Endothelial cell of hepatic sinusoid (primary cell): ENCODE data around the gene RENBP.

ENCODE experiments used
- in situ Hi-C: cut with HindIII; loops from 2 replicates; pipeline ENCODE4 v1.10.0; 2017; ENCODE audit warnings: low sequenced_read_pairs

Gene RENBP

DNA sequence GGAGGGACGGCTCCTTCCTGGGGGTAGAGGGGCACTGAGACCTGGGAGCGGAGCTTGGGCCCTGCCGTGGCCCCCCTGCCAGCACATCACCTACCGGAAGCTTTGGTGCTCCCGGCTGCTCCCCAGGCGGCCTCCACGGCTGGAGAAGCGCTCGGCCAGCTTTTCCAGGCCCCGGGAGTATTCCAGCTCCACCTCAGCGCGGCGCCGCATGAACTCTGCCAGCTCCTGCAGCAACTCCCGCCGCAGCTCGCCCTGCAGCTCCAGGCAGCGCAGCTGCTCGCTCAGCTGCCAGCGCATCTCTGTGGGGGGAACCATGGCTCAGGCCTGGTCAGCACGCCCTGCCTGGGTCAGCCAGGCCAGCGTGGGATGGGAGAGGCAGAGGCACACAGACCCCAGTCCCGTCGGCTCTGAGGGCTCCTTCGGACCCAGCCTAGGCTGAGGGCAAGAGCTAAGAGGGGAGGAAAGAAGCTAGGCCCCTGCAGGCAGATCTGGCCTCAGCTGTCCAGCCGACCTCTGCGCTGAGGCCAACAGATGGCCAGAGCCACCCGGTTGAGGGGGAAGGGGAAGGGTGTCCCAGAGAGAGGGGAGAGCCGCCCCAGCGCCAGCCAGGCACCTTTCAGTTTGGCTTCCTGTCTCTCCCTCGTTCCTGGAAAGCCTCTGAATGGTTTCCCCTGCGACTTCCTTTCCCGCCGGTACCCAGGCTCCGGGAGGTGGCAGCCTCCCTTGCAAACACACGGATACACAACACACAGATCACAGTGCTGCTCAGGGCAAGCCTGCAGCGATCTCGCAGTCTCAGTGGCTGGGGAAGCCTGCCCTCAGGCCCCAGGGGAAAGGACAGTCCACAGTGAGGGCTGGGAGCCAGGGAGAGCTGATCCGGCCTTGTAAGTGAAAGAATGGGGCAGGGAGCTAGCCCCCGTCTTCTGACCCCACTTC lies 22.7 kb downstream of the RENBP start:
- in situ Hi-C loops: no loop called here

- in situ Hi-C loops: no loop called here
These were observed 23.4 kb downstream of the RENBP start for GRCh38 chrX:153921070-153921469.

GRCh38 chrX:153920546-153920945 lies 23.9 kb downstream of the RENBP start:
- in situ Hi-C loops: no loop called here

DNA sequence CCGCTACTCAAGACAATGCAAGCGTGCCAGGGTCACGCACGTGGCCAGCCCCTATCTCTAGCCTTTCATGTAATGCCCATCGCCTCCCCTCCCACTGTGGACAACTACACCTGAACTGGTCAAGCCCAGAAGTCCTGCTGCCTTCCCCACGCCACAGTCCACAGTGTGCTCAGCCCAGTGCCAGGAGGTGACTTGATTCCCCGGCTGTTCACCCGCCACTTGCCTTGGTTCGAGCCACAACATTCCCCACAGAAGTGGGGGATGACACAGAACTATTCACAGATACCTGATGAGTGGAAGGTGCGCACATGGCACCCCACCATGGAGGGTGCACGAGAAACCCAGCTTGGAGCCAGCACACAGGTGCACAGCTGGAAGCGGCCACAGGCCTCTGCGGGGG lies 25.2 kb downstream of the RENBP start:
- in situ Hi-C loops: no loop called here

- in situ Hi-C loops: no loop called here
These were observed 26.6 kb downstream of the RENBP start for GRCh38 chrX:153917869-153918268.

DNA sequence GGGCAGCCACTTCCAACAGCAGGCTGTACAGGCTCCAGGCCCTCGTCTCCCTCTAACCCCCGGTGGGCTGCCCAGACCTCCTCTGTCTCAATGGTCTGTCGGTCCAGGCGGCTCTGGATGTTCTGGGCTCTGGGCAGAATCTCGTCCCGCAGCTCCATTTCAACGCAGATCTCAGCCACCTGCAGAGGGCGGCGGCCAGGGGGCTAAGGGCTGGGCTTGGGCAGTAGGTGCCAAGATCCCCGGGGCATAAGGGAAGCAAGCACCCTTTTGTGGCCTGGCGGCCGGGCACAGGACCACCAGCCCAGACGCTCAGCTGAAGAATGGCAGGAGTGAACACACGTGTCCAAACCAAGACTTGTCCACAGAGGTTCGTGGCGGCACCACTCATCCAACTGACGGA lies 30.7 kb downstream of the RENBP start:
- in situ Hi-C loops: no loop called here

DNA sequence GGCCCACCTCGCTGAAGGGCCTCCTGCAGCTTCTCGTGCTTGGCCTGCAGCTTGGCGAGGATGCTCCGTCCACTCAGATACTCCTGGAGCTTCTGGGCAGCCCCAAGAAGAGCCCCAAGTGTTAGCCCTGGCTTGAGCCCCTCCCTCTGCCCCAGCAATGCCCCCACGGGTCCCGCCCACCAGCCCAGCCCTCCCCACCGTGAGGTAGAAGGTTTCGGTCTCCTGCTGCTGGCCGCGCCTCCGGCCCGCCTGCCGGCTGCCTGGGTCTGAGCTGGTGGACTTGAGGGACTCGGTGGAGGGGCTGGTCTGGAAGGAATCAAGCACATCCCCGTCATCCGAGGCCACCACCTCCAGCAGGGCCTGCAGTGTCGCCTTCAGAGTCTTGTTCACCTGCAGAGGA lies 31.2 kb downstream of the RENBP start:
- in situ Hi-C loops: no loop called here

DNA sequence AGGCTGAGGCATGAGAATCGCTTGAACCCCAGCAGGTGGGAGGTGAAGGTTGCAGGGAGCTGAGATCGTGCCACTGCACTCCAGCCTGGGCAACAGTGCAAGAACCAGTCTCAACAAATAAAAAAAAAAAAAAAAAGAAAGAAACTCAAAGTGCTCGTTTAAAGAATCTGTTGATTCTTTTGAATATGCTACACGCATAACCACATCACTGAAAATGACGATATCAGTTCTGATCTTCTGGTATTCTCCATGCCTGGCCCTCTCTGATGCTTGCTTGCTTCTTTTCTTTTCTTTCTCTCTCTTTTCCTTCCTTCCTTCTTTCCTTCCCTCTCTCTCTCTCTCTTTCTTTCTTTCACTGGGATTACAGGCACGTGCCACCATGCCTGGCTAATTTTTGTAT lies 32.6 kb downstream of the RENBP start:
- in situ Hi-C loops: no loop called here

GRCh38 chrX:153910446-153910845 lies 34.0 kb downstream of the RENBP start:
- in situ Hi-C loops: no loop called here

DNA sequence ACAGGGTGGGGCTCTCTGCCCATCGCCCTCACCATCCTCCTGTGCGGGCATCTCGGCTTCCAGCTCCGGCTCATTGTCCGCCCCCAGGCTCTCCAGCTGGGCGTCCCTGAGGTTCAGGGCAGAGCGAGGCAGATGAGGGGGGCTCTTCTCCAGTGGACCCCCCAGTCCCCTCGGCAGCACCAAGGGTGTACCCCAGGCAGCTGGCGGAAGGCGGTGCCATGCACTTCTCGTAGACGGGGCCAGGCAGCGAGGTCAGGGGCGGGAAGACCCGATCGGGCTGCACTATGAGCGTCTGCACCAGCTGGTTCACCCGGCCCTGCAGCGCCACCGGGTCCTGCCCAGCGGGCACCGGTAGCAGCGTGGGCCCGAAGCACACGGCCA lies 34.5 kb downstream of the RENBP start:
- in situ Hi-C loops: no loop called here

- in situ Hi-C loops: no loop called here
These were observed 35.1 kb downstream of the RENBP start for GRCh38 chrX:153909024-153909979.

- in situ Hi-C loops: no loop called here
These were observed 36.1 kb downstream of the RENBP start for GRCh38 chrX:153908219-153908860.

DNA sequence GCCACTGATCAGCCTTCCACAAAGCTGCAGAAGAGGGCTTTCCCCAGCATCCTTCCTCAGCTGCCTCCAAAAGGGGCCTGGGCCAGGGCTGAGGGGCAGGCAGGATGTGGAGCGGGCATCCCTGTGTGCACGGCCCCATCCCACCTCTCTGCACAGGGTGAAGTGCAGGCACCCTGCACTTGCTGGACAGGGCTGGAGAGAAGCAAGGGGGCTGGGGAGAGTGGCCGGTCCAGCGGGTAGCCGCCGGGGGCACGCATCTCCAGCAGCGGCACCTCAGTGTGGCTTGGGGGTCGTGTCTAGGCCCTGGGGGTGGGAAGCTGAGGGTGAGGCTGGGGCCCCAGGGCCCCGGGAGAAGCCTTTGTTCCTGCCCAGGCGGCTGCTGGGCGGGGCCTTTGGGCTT lies 37.0 kb downstream of the RENBP start:
- in situ Hi-C loops: no loop called here

DNA sequence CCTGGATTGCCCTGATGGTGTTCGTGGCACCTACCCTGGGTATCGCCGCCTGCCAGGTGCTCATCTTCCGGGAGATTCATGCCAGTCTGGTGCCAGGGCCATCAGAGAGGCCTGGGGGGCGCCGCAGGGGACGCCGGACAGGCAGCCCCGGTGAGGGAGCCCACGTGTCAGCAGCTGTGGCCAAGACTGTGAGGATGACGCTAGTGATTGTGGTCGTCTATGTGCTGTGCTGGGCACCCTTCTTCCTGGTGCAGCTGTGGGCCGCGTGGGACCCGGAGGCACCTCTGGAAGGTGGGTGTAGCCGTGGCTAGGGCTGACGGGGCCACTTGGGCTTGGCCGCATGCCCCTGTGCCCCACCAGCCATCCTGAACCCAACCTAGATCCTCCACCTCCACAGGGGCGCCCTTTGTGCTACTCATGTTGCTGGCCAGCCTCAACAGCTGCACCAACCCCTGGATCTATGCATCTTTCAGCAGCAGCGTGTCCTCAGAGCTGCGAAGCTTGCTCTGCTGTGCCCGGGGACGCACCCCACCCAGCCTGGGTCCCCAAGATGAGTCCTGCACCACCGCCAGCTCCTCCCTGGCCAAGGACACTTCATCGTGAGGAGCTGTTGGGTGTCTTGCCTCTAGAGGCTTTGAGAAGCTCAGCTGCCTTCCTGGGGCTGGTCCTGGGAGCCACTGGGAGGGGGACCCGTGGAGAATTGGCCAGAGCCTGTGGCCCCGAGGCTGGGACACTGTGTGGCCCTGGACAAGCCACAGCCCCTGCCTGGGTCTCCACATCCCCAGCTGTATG lies 38.1 kb downstream of the RENBP start:
- in situ Hi-C loops: no loop called here

- in situ Hi-C loops: no loop called here
These were observed 38.9 kb downstream of the RENBP start for GRCh38 chrX:153905481-153906095.

- in situ Hi-C loops: loop anchor here (5.0 kb wide), 1 partner anchor 63 kb away; no protein-coding TSS in a partner anchor
These were observed 40.2 kb downstream of the RENBP start, which contains the start of gene AVPR2 for GRCh38 chrX:153903991-153904957. AVPR2 (plus strand) TSS chrX:153904673; CDS start chrX:153905146, 473 bp downstream.

GRCh38 chrX:153903238-153903980 lies 41.0 kb downstream of the RENBP start:
- in situ Hi-C loops: loop anchor here (5.0 kb wide), 1 partner anchor 64 kb away; no protein-coding TSS in a partner anchor

GRCh38 chrX:153902385-153902784 lies 42.1 kb downstream of the RENBP start:
- in situ Hi-C loops: loop anchor here (5.0 kb wide), 1 partner anchor 65 kb away; no protein-coding TSS in a partner anchor
